Activated naive CD4-positive, alpha-beta T cell treated with anti-CD3 and anti-CD28 coated beads, Interleukin-2, amount 50 U/mL, for 24 hours (primary cell): ENCODE measurements around the gene ADCY5.

Source experiments
- H3K27ac Mint-ChIP-seq: one replicate; pipeline ENCODE4 v1.8.0; 2021; ENCODE audit warnings: mild to moderate bottlenecking, mixed read lengths
- H3K27me3 Mint-ChIP-seq: one replicate; pipeline ENCODE4 v1.8.0; 2021; ENCODE audit warnings: mixed read lengths
- H3K36me3 Mint-ChIP-seq: one replicate; pipeline ENCODE4 v1.8.0; 2021; ENCODE audit warnings: mixed read lengths
- H3K4me1 Mint-ChIP-seq: one replicate; pipeline ENCODE4 v1.8.0; 2021; ENCODE audit warnings: mixed read lengths
- H3K4me3 Mint-ChIP-seq: one replicate; pipeline ENCODE4 v1.8.0; 2021; ENCODE audit warnings: mild to moderate bottlenecking, mixed read lengths
- H3K9me3 Mint-ChIP-seq: one replicate; pipeline ENCODE4 v1.8.0; 2021; ENCODE audit warnings: mixed read lengths

Gene ADCY5

GRCh38 chr3:123392368-123392767 lies 56.5 kb downstream of the ADCY5 start:
- no peak overlapping the region for H3K4me3 Mint-ChIP-seq
- H3K9me3 Mint-ChIP-seq, result no peaks in the 10 kb centered on the region
- no peaks in the 10 kb centered on the region for H3K36me3 Mint-ChIP-seq
- H3K4me1 Mint-ChIP-seq, result no peaks in the 10 kb centered on the region
- H3K27ac Mint-ChIP-seq, result no peak overlapping the region
- peaks cover 6% of the 10 kb centered on the region for H3K27me3 Mint-ChIP-seq

- Mint-ChIP-seq H3K36me3 (no peaks in the 10 kb centered on the region), H3K27me3 (peaks cover 6% of the 10 kb centered on the region), H3K9me3 (no peaks in the 10 kb centered on the region), H3K4me1 (no peaks in the 10 kb centered on the region), H3K27ac (no peak overlapping the region), H3K4me3 (no peak overlapping the region)
These were observed 57.9 kb downstream of the ADCY5 start for GRCh38 chr3:123390865-123391600.

GRCh38 chr3:123389628-123389918 lies 59.3 kb downstream of the ADCY5 start:
- H3K27me3 Mint-ChIP-seq, result peaks cover 2% of the 10 kb centered on the region
- H3K4me1 Mint-ChIP-seq, result no peaks in the 10 kb centered on the region
- no peaks in the 10 kb centered on the region for H3K9me3 Mint-ChIP-seq
- no peak overlapping the region for H3K4me3 Mint-ChIP-seq
- no peaks in the 10 kb centered on the region for H3K36me3 Mint-ChIP-seq
- H3K27ac Mint-ChIP-seq, result no peak overlapping the region

- H3K27me3 Mint-ChIP-seq, result no peaks in the 10 kb centered on the region
- no peak overlapping the region for H3K4me3 Mint-ChIP-seq
- no peak overlapping the region for H3K27ac Mint-ChIP-seq
- H3K4me1 Mint-ChIP-seq, result no peaks in the 10 kb centered on the region
- H3K36me3 Mint-ChIP-seq, result no peaks in the 10 kb centered on the region
- H3K9me3 Mint-ChIP-seq, result no peaks in the 10 kb centered on the region
These were observed 59.9 kb downstream of the ADCY5 start for GRCh38 chr3:123388811-123389627.

- H3K9me3 Mint-ChIP-seq, result no peaks in the 10 kb centered on the region
- no peak overlapping the region for H3K4me3 Mint-ChIP-seq
- no peaks in the 10 kb centered on the region for H3K36me3 Mint-ChIP-seq
- no peak overlapping the region for H3K27ac Mint-ChIP-seq
- H3K4me1 Mint-ChIP-seq, result no peaks in the 10 kb centered on the region
- no peaks in the 10 kb centered on the region for H3K27me3 Mint-ChIP-seq
These were observed 60.8 kb downstream of the ADCY5 start for GRCh38 chr3:123388042-123388441.

GRCh38 chr3:123387532-123387931 lies 61.4 kb downstream of the ADCY5 start:
- H3K4me3 Mint-ChIP-seq, result no peak overlapping the region
- H3K27me3 Mint-ChIP-seq, result peaks cover under 1% of the 10 kb centered on the region
- H3K36me3 Mint-ChIP-seq, result no peaks in the 10 kb centered on the region
- no peaks in the 10 kb centered on the region for H3K4me1 Mint-ChIP-seq
- no peak overlapping the region for H3K27ac Mint-ChIP-seq
- no peaks in the 10 kb centered on the region for H3K9me3 Mint-ChIP-seq

GRCh38 chr3:123386477-123387040 lies 62.3 kb downstream of the ADCY5 start:
- no peaks in the 10 kb centered on the region for H3K36me3 Mint-ChIP-seq
- H3K27me3 Mint-ChIP-seq, result peaks cover 2% of the 10 kb centered on the region
- no peaks in the 10 kb centered on the region for H3K9me3 Mint-ChIP-seq
- H3K4me3 Mint-ChIP-seq, result no peak overlapping the region
- no peak overlapping the region for H3K27ac Mint-ChIP-seq
- H3K4me1 Mint-ChIP-seq, result no peaks in the 10 kb centered on the region

- H3K9me3 Mint-ChIP-seq, result no peaks in the 10 kb centered on the region
These were observed 62.9 kb downstream of the ADCY5 start for GRCh38 chr3:123385981-123386380.

GRCh38 chr3:123385499-123385898 lies 63.4 kb downstream of the ADCY5 start:
- H3K36me3 Mint-ChIP-seq, result no peaks in the 10 kb centered on the region
- H3K4me3 Mint-ChIP-seq, result no peak overlapping the region
- peaks cover 2% of the 10 kb centered on the region for H3K27me3 Mint-ChIP-seq
- no peak overlapping the region for H3K27ac Mint-ChIP-seq
- no peaks in the 10 kb centered on the region for H3K4me1 Mint-ChIP-seq
- H3K9me3 Mint-ChIP-seq, result no peaks in the 10 kb centered on the region

More at GRCh38 chr3:123385981-123386380, 62.9 kb downstream of the ADCY5 start:
- H3K36me3 Mint-ChIP-seq, result no peaks in the 10 kb centered on the region
- H3K27me3 Mint-ChIP-seq, result peaks cover 2% of the 10 kb centered on the region
- no peaks in the 10 kb centered on the region for H3K4me1 Mint-ChIP-seq
- no peak overlapping the region for H3K27ac Mint-ChIP-seq
- H3K4me3 Mint-ChIP-seq, result no peak overlapping the region

GRCh38 chr3:123385001-123385401 lies 63.9 kb downstream of the ADCY5 start:
- Mint-ChIP-seq H3K9me3 (no peaks in the 10 kb centered on the region), H3K4me3 (no peak overlapping the region), H3K27ac (no peak overlapping the region), H3K36me3 (no peaks in the 10 kb centered on the region), H3K27me3 (peaks cover 2% of the 10 kb centered on the region), H3K4me1 (no peaks in the 10 kb centered on the region)

- Mint-ChIP-seq H3K27me3 (peaks cover 2% of the 10 kb centered on the region), H3K4me3 (no peak overlapping the region), H3K4me1 (no peaks in the 10 kb centered on the region), H3K27ac (no peak overlapping the region), H3K9me3 (no peaks in the 10 kb centered on the region), H3K36me3 (no peaks in the 10 kb centered on the region)
These were observed 64.6 kb downstream of the ADCY5 start for GRCh38 chr3:123384256-123384655.

- Mint-ChIP-seq H3K27me3 (peaks cover 2% of the 10 kb centered on the region), H3K4me3 (no peak overlapping the region), H3K27ac (no peak overlapping the region), H3K4me1 (no peaks in the 10 kb centered on the region), H3K9me3 (no peaks in the 10 kb centered on the region), H3K36me3 (no peaks in the 10 kb centered on the region)
These were observed 65.5 kb downstream of the ADCY5 start for GRCh38 chr3:123383091-123384053.

- Mint-ChIP-seq H3K36me3 (no peaks in the 10 kb centered on the region), H3K4me1 (no peaks in the 10 kb centered on the region), H3K27me3 (peaks cover 2% of the 10 kb centered on the region), H3K9me3 (no peaks in the 10 kb centered on the region), H3K4me3 (no peak overlapping the region), H3K27ac (no peak overlapping the region)
These were observed 68.6 kb downstream of the ADCY5 start for GRCh38 chr3:123380261-123380660.

GRCh38 chr3:123379041-123379830 lies 69.7 kb downstream of the ADCY5 start:
- no peaks in the 10 kb centered on the region for H3K9me3 Mint-ChIP-seq
- H3K4me1 Mint-ChIP-seq, result no peaks in the 10 kb centered on the region
- no peak overlapping the region for H3K27ac Mint-ChIP-seq
- peaks cover 3% of the 10 kb centered on the region for H3K27me3 Mint-ChIP-seq
- H3K4me3 Mint-ChIP-seq, result no peak overlapping the region
- H3K36me3 Mint-ChIP-seq, result no peaks in the 10 kb centered on the region
